Right atrium auricular region (tissue), 2 donors: Measurements from ENCODE around the gene DYNC1H1. TPM values are rescaled to one million over a fixed set of nuclear protein-coding genes. Genes with fewer than 3 reads are reported as not detected.

Source experiments
- DNase-seq: peaks from one replicate; pipeline ENCODE4 v3.0.0-alpha.2; 2019; ENCODE audit warnings: low spot score
- H3K27ac ChIP-seq, 2 donors: fragments of 200-600 bp; sonication (generic); 1 replicate in 1 of 2; 2 replicates in 1 of 2; pipeline ENCODE4 v1.5.1; 2016 to 2019
- H3K27me3 ChIP-seq, 2 donors: fragments of 200-600 bp; sonication (generic); one replicate each; pipeline versions ENCODE4 v1.5.1 to v1.6.0; 2017 to 2019
- H3K36me3 ChIP-seq: fragments of 200-600 bp; sonication (generic); one replicate; pipeline ENCODE4 v1.5.1; 2016
- H3K4me1 ChIP-seq, 2 donors: fragments of 200-600 bp; sonication (generic); one replicate each; pipeline versions ENCODE4 v1.5.1 to v1.6.0; 2017 to 2019
- H3K4me3 ChIP-seq, 2 donors: fragments of 200-600 bp; sonication (generic); 1 replicate in 1 of 2; 2 replicates in 1 of 2; pipeline ENCODE4 v1.5.1; 2017 to 2019; ENCODE audit warnings: mild to moderate bottlenecking in 1 of 2, moderate library complexity in 1 of 2
- H3K9me3 ChIP-seq, 2 donors: fragments of 200-600 bp; sonication (generic); one replicate each; pipeline ENCODE4 v1.5.1; 2019
- total RNA-seq, 2 donors: library from RNA; depleted of rRNA; stranded (reverse); fragments of >200 nt; gene quantifications; one replicate each; pipeline ENCODE4 v1.1.0, GENCODE V29; 2016
- TF ChIP-seq, protein P1 (sequence below), 2 donors: fragments of 200-600 bp; sonication (generic); IDR thresholded peaks; one replicate each; pipeline ENCODE4 v1.5.1; 2019; ENCODE audit warnings: antibody characterized with exemption in 2 of 2

The DYNC1H1 gene
- total RNA-seq, 2 donors from 2014 or later, result 388 to 445 TPM

DNA sequence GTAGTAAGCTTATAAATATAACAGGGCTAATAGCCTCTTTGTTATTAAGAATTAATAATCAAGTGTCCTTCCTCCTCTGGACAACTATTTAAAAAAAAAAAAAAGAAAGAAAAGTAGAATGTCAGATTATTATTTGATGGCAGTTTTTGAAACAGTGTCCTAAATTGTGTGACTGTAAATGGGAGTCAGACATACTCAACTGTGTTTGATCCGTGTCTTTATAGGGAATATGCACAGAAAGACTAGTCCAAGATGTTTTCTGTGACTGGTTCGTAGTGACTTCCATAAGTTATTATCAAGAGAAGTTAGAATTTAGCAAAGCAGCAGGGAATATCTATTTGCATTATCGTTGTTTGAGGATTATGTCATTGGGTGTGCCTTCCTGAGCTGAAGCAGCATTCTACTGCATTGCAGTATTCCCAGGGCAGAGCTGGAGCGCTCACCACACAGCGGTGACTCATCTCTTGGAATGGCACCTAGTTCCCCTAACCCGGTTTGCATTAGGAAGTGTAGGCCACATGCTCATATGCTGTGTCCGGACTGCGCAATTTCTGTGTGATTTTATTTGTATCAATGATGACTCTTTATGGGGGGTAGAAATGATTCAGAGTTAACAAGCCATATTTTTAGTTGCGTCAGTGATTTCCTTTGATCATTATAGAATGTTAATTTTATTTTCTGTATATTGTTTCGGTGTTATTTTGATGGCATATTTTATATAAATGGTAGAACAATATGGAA lies 7.9 kb downstream of the DYNC1H1 start:
- H3K4me3 ChIP-seq, result no peak overlapping the region
- H3K27me3 ChIP-seq, result no peaks in the 10 kb centered on the region
- H3K36me3 ChIP-seq, result peaks cover 23% of the 10 kb centered on the region
- no peaks in the 10 kb centered on the region for H3K9me3 ChIP-seq
- peak overlapping the region; percentile 66 to 79 for H3K27ac ChIP-seq
- H3K4me1 ChIP-seq, result peaks cover 0 to 49% of the 10 kb centered on the region in 2 donors
- DNase-seq, result peak; percentile 96
- TF ChIP-seq, protein P1, sequence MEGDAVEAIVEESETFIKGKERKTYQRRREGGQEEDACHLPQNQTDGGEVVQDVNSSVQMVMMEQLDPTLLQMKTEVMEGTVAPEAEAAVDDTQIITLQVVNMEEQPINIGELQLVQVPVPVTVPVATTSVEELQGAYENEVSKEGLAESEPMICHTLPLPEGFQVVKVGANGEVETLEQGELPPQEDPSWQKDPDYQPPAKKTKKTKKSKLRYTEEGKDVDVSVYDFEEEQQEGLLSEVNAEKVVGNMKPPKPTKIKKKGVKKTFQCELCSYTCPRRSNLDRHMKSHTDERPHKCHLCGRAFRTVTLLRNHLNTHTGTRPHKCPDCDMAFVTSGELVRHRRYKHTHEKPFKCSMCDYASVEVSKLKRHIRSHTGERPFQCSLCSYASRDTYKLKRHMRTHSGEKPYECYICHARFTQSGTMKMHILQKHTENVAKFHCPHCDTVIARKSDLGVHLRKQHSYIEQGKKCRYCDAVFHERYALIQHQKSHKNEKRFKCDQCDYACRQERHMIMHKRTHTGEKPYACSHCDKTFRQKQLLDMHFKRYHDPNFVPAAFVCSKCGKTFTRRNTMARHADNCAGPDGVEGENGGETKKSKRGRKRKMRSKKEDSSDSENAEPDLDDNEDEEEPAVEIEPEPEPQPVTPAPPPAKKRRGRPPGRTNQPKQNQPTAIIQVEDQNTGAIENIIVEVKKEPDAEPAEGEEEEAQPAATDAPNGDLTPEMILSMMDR (IDR thresholded peaks at IDR 0.05), result no peak

DNA sequence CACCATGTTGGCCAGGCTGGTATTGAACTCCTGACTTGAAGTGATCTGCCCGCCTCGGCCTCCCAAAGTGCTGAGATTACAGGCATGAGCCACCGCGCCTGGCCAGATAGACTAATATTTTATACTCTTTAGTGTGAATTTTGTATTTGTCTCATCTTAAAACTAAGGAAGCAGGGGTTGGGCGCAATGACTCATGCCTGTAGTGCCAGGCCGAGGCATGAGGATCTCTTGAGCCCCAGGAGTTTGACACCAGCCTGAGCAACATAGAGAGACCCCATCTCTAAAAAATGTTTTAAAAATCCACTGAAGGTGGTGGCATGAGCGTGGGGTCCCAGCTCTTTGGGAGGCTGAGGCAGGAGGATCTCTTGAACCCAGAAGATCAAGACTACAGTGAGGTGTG lies 9.0 kb downstream of the DYNC1H1 start:
- Histone ChIP-seq H3K9me3 (no peaks in the 10 kb centered on the region), H3K4me1 (peaks cover 0 to 45% of the 10 kb centered on the region in 2 donors), H3K4me3 (no peak overlapping the region), H3K36me3 (peaks cover 23% of the 10 kb centered on the region), H3K27me3 (no peaks in the 10 kb centered on the region), H3K27ac (peak overlapping the region; percentile 66 to 79)
- no peak for DNase-seq
- TF ChIP-seq, protein P1 (IDR thresholded peaks at IDR 0.05), result no peak

DNA sequence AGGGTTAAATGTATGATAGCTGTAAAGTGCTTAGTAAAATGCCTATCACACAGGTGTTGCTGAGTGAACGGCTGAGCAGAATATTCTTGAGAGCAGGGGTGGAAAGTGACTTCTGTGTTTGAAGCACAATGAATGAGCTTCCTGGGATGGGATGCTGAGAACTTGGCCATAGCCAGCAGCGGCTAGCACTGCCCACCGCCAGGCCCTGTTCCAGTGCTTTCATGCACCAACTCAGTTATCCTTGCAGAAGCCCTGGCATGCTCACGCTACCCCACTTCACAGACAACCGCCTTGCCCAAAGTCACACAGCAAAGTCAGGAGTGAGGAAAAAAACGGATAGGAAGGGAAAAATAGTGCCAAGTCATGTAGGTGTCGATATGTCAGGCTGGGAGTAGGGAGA lies 10.9 kb downstream of the DYNC1H1 start:
- Histone ChIP-seq H3K27ac (no peak overlapping the region), H3K4me1 (peaks cover 0 to 48% of the 10 kb centered on the region in 2 donors), H3K36me3 (peaks cover 27% of the 10 kb centered on the region), H3K27me3 (no peaks in the 10 kb centered on the region), H3K9me3 (no peaks in the 10 kb centered on the region), H3K4me3 (no peak overlapping the region)
- TF ChIP-seq, protein P1 (IDR thresholded peaks at IDR 0.05), result no peak
- DNase-seq, result no peak

DNA sequence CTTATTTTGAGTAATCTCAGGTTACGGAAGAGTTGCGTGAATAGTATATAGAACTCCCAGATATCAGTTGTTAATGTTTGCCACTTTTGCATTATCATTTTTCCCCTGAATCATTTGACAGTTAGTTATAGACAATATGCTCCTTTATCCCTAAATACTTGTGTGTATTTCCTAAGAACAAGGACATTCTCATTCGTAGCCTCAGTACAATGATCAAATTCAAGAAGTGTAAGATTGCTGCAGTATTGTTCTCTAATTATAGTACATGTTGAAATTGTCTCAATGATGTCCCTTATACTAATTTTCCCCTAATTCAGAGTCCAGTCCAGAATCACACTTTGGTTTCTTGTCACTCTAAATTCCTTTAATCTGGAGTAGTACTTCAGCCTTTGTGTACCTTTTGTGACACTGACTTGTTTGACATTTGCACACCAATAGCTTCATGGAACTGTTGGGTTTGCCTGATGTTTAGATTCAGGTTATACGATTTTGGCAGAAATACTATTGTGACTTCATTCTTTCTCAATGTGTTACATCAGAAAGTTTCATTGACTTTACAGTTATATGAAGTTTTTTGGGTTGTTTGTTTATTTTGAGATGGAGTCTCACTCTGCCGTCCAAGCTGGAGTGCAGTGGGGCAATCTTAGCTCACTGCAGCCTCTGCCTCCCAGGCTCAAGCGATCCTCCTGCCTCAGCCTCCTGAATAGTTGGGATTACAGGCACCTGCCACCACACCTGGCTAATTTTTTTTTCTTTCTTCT lies 13.1 kb downstream of the DYNC1H1 start:
- TF ChIP-seq, protein P1 (IDR thresholded peaks at IDR 0.05), result no peak
- peaks cover 0 to 40% of the 10 kb centered on the region in 2 donors for H3K4me1 ChIP-seq
- no peaks in the 10 kb centered on the region for H3K9me3 ChIP-seq
- peaks cover 49% of the 10 kb centered on the region for H3K36me3 ChIP-seq
- H3K27me3 ChIP-seq, result no peaks in the 10 kb centered on the region
- no peak for DNase-seq
- H3K4me3 ChIP-seq, result no peak overlapping the region
- no peak overlapping the region for H3K27ac ChIP-seq

DNA sequence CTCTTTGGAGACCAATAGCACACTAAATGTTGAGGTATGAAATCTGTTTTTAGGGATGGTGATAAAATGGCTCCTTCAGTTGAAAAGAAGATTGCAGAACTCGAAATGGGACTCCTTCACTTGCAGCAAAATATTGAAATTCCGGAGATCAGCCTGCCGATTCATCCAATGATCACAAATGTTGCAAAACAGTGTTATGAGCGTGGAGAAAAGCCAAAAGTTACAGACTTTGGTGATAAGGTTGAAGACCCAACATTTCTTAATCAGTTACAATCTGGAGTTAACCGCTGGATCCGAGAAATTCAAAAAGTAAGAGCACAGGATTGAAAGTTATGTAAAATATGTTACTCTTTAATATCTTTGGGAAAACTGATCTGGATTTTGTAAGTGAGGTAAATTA lies 15.3 kb downstream of the DYNC1H1 start:
- H3K9me3 ChIP-seq, result no peaks in the 10 kb centered on the region
- peaks cover 66% of the 10 kb centered on the region for H3K36me3 ChIP-seq
- H3K4me3 ChIP-seq, result no peak overlapping the region
- TF ChIP-seq, protein P1 (IDR thresholded peaks at IDR 0.05), result no peak
- no peak for DNase-seq
- peaks cover 0 to 22% of the 10 kb centered on the region in 2 donors for H3K4me1 ChIP-seq
- peak overlapping the region in 1 of 2 donors; percentile 73 for H3K27ac ChIP-seq
- H3K27me3 ChIP-seq, result no peaks in the 10 kb centered on the region
